Heart left ventricle (tissue), 16 donors: ENCODE results near the gene CLCN1. TPM values are rescaled to one million over a fixed set of nuclear protein-coding genes. Genes with fewer than 3 reads are reported as not detected.
A peak's percentile ranks its signal among the peaks of the same experiment; 100 is the strongest.

Source experiments
- ATAC-seq, 4 donors: fragments of 200-7000 bp; cut with Tn5 transposase; one replicate each; pipeline ENCODE4 v1.9.1; 2020 to 2022; ENCODE audit warnings: moderate library complexity in 4 of 4, mild to moderate bottlenecking in 3 of 4, moderate number of reproducible peaks in 1 of 4
- DNase-seq, 5 donors: peaks; one replicate each; pipeline ENCODE4 v3.0.0-alpha.2; 2020
- H3K27ac ChIP-seq, 12 donors: fragments of 200-600 bp; sonication (generic) in 4 of 12; one replicate each; pipeline versions ENCODE4 v1.5.0 to v1.8.0; 2016 to 2022; ENCODE audit warnings: mild to moderate bottlenecking in 2 of 12
- H3K27me3 ChIP-seq, 9 donors: fragments of 200-600 bp; sonication (generic) in 2 of 9; one replicate each; pipeline versions ENCODE4 v1.5.1 to v1.8.0; 2016 to 2022; ENCODE audit warnings: mild to moderate bottlenecking in 3 of 9
- H3K36me3 ChIP-seq, 9 donors: fragments of 200-600 bp; sonication (generic) in 2 of 9; one replicate each; pipeline versions ENCODE4 v1.5.0 to v1.8.0; 2018 to 2022; ENCODE audit warnings: mild to moderate bottlenecking in 2 of 9
- H3K4me1 ChIP-seq, 12 donors: fragments of 200-600 bp; sonication (generic) in 4 of 12; one replicate each; pipeline versions ENCODE4 v1.5.0 to v1.8.0; 2016 to 2022; ENCODE audit warnings: mild to moderate bottlenecking in 3 of 12
- H3K4me3 ChIP-seq, 12 donors: fragments of 200-600 bp; sonication (generic) in 4 of 12; one replicate each; pipeline versions ENCODE4 v1.5.0 to v1.8.0; 2017 to 2022; ENCODE audit warnings: mild to moderate bottlenecking in 9 of 12, moderate library complexity in 4 of 12
- H3K9me3 ChIP-seq, 12 donors: fragments of 200-600 bp; sonication (generic) in 4 of 12; one replicate each; pipeline versions ENCODE4 v1.5.0 to v1.8.0; 2016 to 2022; ENCODE audit warnings: mild to moderate bottlenecking in 1 of 12
- CTCF ChIP-seq, 12 donors: fragments of 200-600 bp; sonication (generic) in 4 of 12; IDR thresholded peaks; one replicate each; pipeline versions ENCODE4 v1.5.0 to v1.8.0; 2018 to 2022; ENCODE audit warnings: antibody characterized with exemption in 12 of 12, mild to moderate bottlenecking in 5 of 12
- POLR2A ChIP-seq, 2 donors: fragments of 450-650 bp; IDR thresholded peaks; one replicate each; pipeline ENCODE4 v1.6.1; 2017; ENCODE audit warnings: antibody characterized with exemption in 2 of 2, mild to moderate bottlenecking in 2 of 2, moderate library complexity in 2 of 2
- WGBS, 4 donors: extraction: QIAGEN DNeasy Blood & Tissue Kit in 2 of 4; methylation state at CpG; one replicate each; pipeline versions ENCODE4 v1.1.5 to v1.1.7; 2013 to 2018; 5-methylcytosine and 5-hydroxymethylcytosine counted together
- intact Hi-C, 10 donors: fragments of 100-400 bp; cut with DNase I; formaldehyde crosslinking; loops; one replicate each; pipeline versions ENCODE4 v1.11.1 to v1.14.2; 2022
- polyA plus RNA-seq, 2 donors: library from polyadenylated mRNA; stranded (reverse); fragments of 200-250 nt; gene quantifications; one replicate each; pipeline ENCODE4 v1.2.3, GENCODE V29; 2013
- total RNA-seq, 9 donors: library from RNA; depleted of rRNA in 2 of 9; stranded (reverse); fragments of >200 nt in 2 of 9; fragmentation: NEBNext Ultra II Directional in 3 of 9; extraction: Animal tissue kit (Norgen Biotek cat#: 25700) in 3 of 9; gene quantifications; one replicate each; pipeline versions ENCODE4 v1.1.0 to v1.2.4, GENCODE V29; 2016 to 2023
- donor health status: ischemic (EF 13 %, LVEDD 7.1; RV severe dilation, severe dysfunction).
- donor health status: healthy with polysubstance abuse.
- donor health status: DM: no; HTN: yes; CAD: no.
- donor health status: DM: no; HTN: no; CAD: no.
- donor health status: ischemic (EF 25% LVEDD 6.9; RV normal size, moderate dysfunction).
- donor health status: ischemic (EF 25% LVEDD 5.7; RV mildly dilated, moderate dysfunction).
- donor health status: healthy.
- donor health status: DM: yes; HTN: yes; CAD: no.
- donor health status: ischemic (EF 35%, LVEDD 5.7; RV mildly dilated, moderate dysfunction).
- donor health status: nonischemic (EF 11% LVEDD 7.7; RV severe dilation, severe dysfunction).
- donor health status: DM: yes; HTN: yes; CAD: no.
- donor health status: PGD.
- donor health status: ischemic (EF 29% LVEDD 5.4; RV normal size, mild dysfunction).
- donor health status: nonischemic (EF 23%, LVEDD 6.1; RV moderate dilation, normal function).

The CLCN1 gene
- total and polyA plus RNA-seq, 11 donors, result 0.03 to 1.4 TPM; not detected in 9

- WGBS, 4 donors, result 42 to 56% (median 50%) methylated on average over 10 of the region's 10 CpGs
- H3K27me3 ChIP-seq, result no peaks in the 10 kb centered on the region
- no peak overlapping the region for H3K4me3 ChIP-seq
- peaks cover 0 to 31% (median 0%) of the 10 kb centered on the region in 12 donors for H3K4me1 ChIP-seq
- ATAC-seq, result peak in 3 of 4 donors; percentile 86 to 93 (median 89)
- peak; percentile 64 to 83 (median 70) for DNase-seq
- TF ChIP-seq POLR2A (IDR thresholded peaks at IDR 0.05) (no peak), CTCF (IDR thresholded peaks at IDR 0.05) (peak; percentile 71 to 87 (median 80))
- intact Hi-C loops, result loop anchor here (1.0 to 10.0 kb wide), 7 partner anchors 43 to 109 kb away; partner anchors contain the start of genes GSTK1 (in 1 of the 10) and ZYX (in 1 of the 10)
- peaks cover 0 to 83% (median 74%) of the 10 kb centered on the region in 9 donors for H3K36me3 ChIP-seq
- H3K27ac ChIP-seq, result no peak overlapping the region
- H3K9me3 ChIP-seq, result no peaks in the 10 kb centered on the region
Observed at GRCh38 chr7:143305423-143306070, 10.4 kb upstream of the CLCN1 start.

GRCh38 chr7:143308632-143309031, 7.3 kb upstream of the CLCN1 start:
- no peaks in the 10 kb centered on the region for H3K9me3 ChIP-seq
- ATAC-seq, result peak in 1 of 4 donors; percentile 27
- no peaks in the 10 kb centered on the region for H3K27me3 ChIP-seq
- peaks cover 0 to 19% (median 0%) of the 10 kb centered on the region in 12 donors for H3K4me1 ChIP-seq
- TF ChIP-seq CTCF (IDR thresholded peaks at IDR 0.05) (no peak), POLR2A (IDR thresholded peaks at IDR 0.05) (no peak)
- intact Hi-C loops, result loop anchor here in 6 of 10 donors (5.0 to 10.0 kb wide), 4 partner anchors 46 to 106 kb away; partner anchors contain the start of genes GSTK1 (in 1 of the 6) and ZYX (in 1 of the 6)
- H3K4me3 ChIP-seq, result no peak overlapping the region
- H3K36me3 ChIP-seq, result peaks cover 0 to 53% (median 43%) of the 10 kb centered on the region in 9 donors
- WGBS, 4 donors, result 86 to 89% (median 88%) methylated on average over 2 of the region's 2 CpGs
- DNase-seq, result no peak
- no peak overlapping the region for H3K27ac ChIP-seq

- Histone ChIP-seq H3K36me3 (peaks cover 0 to 4% (median 0%) of the 10 kb centered on the region in 9 donors), H3K9me3 (no peaks in the 10 kb centered on the region), H3K4me1 (peaks cover 0 to 24% (median 0%) of the 10 kb centered on the region in 12 donors), H3K27me3 (no peaks in the 10 kb centered on the region), H3K4me3 (no peak overlapping the region), H3K27ac (no peak overlapping the region)
- TF ChIP-seq POLR2A (IDR thresholded peaks at IDR 0.05) (no peak), CTCF (IDR thresholded peaks at IDR 0.05) (no peak)
- intact Hi-C loops, result loop anchor here in 1 of 10 donors (10.0 kb wide), 1 partner anchor 101 kb away; no protein-coding TSS in a partner anchor
- ATAC-seq, result no peak
- DNase-seq, result no peak
Observed at GRCh38 chr7:143314127-143314526, 1.8 kb upstream of the CLCN1 start.

- Histone ChIP-seq H3K4me1 (peaks cover 0 to 16% (median 0%) of the 10 kb centered on the region in 12 donors), H3K27me3 (no peaks in the 10 kb centered on the region), H3K36me3 (no peaks in the 10 kb centered on the region), H3K4me3 (no peak overlapping the region), H3K27ac (no peak overlapping the region), H3K9me3 (no peaks in the 10 kb centered on the region)
- 89 to 98% (median 90%) methylated on average over 4 of the region's 4 CpGs for WGBS, 4 donors
- no peak for ATAC-seq
- intact Hi-C loops, result loop anchor here in 2 of 10 donors (5.0 to 10.0 kb wide), 2 partner anchors 46 to 98 kb away; partner anchors contain the start of gene FAM131B (in 1 of the 2)
- DNase-seq, result no peak
- TF ChIP-seq CTCF (IDR thresholded peaks at IDR 0.05), result no peak
- no peak for TF ChIP-seq POLR2A (IDR thresholded peaks at IDR 0.05)
Observed at GRCh38 chr7:143316492-143316891, 581 bp downstream of the CLCN1 start.
